Measurements from ENCODE around the gene SPIN1.

The SPIN1 gene

GRCh38 chr9:88426651-88427050, 38.4 kb downstream of the SPIN1 start:
- Histone ChIP-seq H3K9ac (ENCODE audit: low read depth in 1 of 2, low read length in 2 of 2) (no peak overlapping the region), H3K27ac (ENCODE audit: low read depth in 2 of 2, low read length in 2 of 2) (no peak overlapping the region), H3K36me3 (ENCODE audit: control insufficient read depth in 2 of 2, insufficient read depth in 2 of 2, low read length in 2 of 2) (peaks cover 0 to 5% of the 10 kb centered on the region in 2 donors), H3K4me1 (ENCODE audit: control insufficient read depth in 2 of 2, insufficient read depth in 2 of 2, low read length in 2 of 2) (no peaks in the 10 kb centered on the region), H3K9me3 (ENCODE audit: control insufficient read depth in 2 of 2, low read length in 2 of 2) (no peaks in the 10 kb centered on the region), H3K27me3 (ENCODE audit: control insufficient read depth in 2 of 2, insufficient read depth in 2 of 2, low read length in 2 of 2) (no peaks in the 10 kb centered on the region), H3K4me3 (ENCODE audit: low read length in 2 of 2) (no peak overlapping the region)

GRCh38 chr9:88429595-88430430, 41.6 kb downstream of the SPIN1 start:
- no peaks in the 10 kb centered on the region for H3K27me3 ChIP-seq (ENCODE audit: control insufficient read depth in 2 of 2, insufficient read depth in 2 of 2, low read length in 2 of 2)
- no peaks in the 10 kb centered on the region for H3K9me3 ChIP-seq (ENCODE audit: control insufficient read depth in 2 of 2, low read length in 2 of 2)
- peaks cover 10% of the 10 kb centered on the region in 2 donors for H3K36me3 ChIP-seq (ENCODE audit: control insufficient read depth in 2 of 2, insufficient read depth in 2 of 2, low read length in 2 of 2)
- H3K4me1 ChIP-seq (ENCODE audit: control insufficient read depth in 2 of 2, insufficient read depth in 2 of 2, low read length in 2 of 2): no peaks in the 10 kb centered on the region
- no peak overlapping the region for H3K4me3 ChIP-seq (ENCODE audit: low read length in 2 of 2)
- no peak overlapping the region for H3K9ac ChIP-seq (ENCODE audit: low read depth in 1 of 2, low read length in 2 of 2)
- H3K27ac ChIP-seq (ENCODE audit: low read depth in 2 of 2, low read length in 2 of 2): no peak overlapping the region

GRCh38 chr9:88433583-88434255, 45.5 kb downstream of the SPIN1 start:
- Histone ChIP-seq H3K4me3 (ENCODE audit: low read length in 2 of 2) (no peak overlapping the region), H3K36me3 (ENCODE audit: control insufficient read depth in 2 of 2, insufficient read depth in 2 of 2, low read length in 2 of 2) (peaks cover 11 to 18% of the 10 kb centered on the region in 2 donors), H3K27me3 (ENCODE audit: control insufficient read depth in 2 of 2, insufficient read depth in 2 of 2, low read length in 2 of 2) (no peaks in the 10 kb centered on the region), H3K9ac (ENCODE audit: low read depth in 1 of 2, low read length in 2 of 2) (no peak overlapping the region), H3K27ac (ENCODE audit: low read depth in 2 of 2, low read length in 2 of 2) (no peak overlapping the region), H3K9me3 (ENCODE audit: control insufficient read depth in 2 of 2, low read length in 2 of 2) (no peaks in the 10 kb centered on the region), H3K4me1 (ENCODE audit: control insufficient read depth in 2 of 2, insufficient read depth in 2 of 2, low read length in 2 of 2) (peaks cover 4 to 9% of the 10 kb centered on the region in 2 donors)

GRCh38 chr9:88435336-88435735, 47.1 kb downstream of the SPIN1 start:
- peak overlapping the region in 1 of 2 donors; percentile 7 for H3K4me3 ChIP-seq (ENCODE audit: low read length in 2 of 2)
- peak overlapping the region in 1 of 2 donors; percentile 2 for H3K27ac ChIP-seq (ENCODE audit: low read depth in 2 of 2, low read length in 2 of 2)
- peaks cover 4 to 9% of the 10 kb centered on the region in 2 donors for H3K4me1 ChIP-seq (ENCODE audit: control insufficient read depth in 2 of 2, insufficient read depth in 2 of 2, low read length in 2 of 2)
- H3K9ac ChIP-seq (ENCODE audit: low read depth in 1 of 2, low read length in 2 of 2): no peak overlapping the region
- H3K9me3 ChIP-seq (ENCODE audit: control insufficient read depth in 2 of 2, low read length in 2 of 2): no peaks in the 10 kb centered on the region
- no peaks in the 10 kb centered on the region for H3K27me3 ChIP-seq (ENCODE audit: control insufficient read depth in 2 of 2, insufficient read depth in 2 of 2, low read length in 2 of 2)
- H3K36me3 ChIP-seq (ENCODE audit: control insufficient read depth in 2 of 2, insufficient read depth in 2 of 2, low read length in 2 of 2): peaks cover 11 to 15% of the 10 kb centered on the region in 2 donors

DNA sequence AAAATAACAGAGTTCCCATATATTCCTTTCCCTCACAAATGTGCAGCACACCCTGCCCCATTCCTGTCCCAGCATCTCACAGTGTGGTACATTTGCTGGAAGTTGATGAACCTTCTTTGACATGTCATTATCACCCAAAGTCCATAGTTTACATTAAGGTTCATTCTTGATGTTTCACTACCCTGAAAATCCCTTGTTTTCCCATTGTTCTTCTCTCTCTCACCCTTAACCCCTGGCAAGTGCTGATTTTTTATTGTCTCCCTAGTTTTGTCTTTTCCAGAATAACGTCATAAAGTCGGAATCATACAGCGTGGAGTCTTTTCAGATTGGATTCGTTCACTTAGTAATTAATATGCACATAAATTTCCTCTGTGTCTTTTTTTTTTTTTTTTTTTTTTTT, 48.1 kb downstream of the SPIN1 start:
- H3K9ac ChIP-seq (ENCODE audit: low read depth in 1 of 2, low read length in 2 of 2): no peak overlapping the region
- H3K27me3 ChIP-seq (ENCODE audit: control insufficient read depth in 2 of 2, insufficient read depth in 2 of 2, low read length in 2 of 2): no peaks in the 10 kb centered on the region
- H3K36me3 ChIP-seq (ENCODE audit: control insufficient read depth in 2 of 2, insufficient read depth in 2 of 2, low read length in 2 of 2): peaks cover 11 to 15% of the 10 kb centered on the region in 2 donors
- H3K4me1 ChIP-seq (ENCODE audit: control insufficient read depth in 2 of 2, insufficient read depth in 2 of 2, low read length in 2 of 2): peaks cover 4 to 9% of the 10 kb centered on the region in 2 donors
- no peaks in the 10 kb centered on the region for H3K9me3 ChIP-seq (ENCODE audit: control insufficient read depth in 2 of 2, low read length in 2 of 2)
- H3K4me3 ChIP-seq (ENCODE audit: low read length in 2 of 2): no peak overlapping the region
- H3K27ac ChIP-seq (ENCODE audit: low read depth in 2 of 2, low read length in 2 of 2): peak overlapping the region in 1 of 2 donors; percentile 37

DNA sequence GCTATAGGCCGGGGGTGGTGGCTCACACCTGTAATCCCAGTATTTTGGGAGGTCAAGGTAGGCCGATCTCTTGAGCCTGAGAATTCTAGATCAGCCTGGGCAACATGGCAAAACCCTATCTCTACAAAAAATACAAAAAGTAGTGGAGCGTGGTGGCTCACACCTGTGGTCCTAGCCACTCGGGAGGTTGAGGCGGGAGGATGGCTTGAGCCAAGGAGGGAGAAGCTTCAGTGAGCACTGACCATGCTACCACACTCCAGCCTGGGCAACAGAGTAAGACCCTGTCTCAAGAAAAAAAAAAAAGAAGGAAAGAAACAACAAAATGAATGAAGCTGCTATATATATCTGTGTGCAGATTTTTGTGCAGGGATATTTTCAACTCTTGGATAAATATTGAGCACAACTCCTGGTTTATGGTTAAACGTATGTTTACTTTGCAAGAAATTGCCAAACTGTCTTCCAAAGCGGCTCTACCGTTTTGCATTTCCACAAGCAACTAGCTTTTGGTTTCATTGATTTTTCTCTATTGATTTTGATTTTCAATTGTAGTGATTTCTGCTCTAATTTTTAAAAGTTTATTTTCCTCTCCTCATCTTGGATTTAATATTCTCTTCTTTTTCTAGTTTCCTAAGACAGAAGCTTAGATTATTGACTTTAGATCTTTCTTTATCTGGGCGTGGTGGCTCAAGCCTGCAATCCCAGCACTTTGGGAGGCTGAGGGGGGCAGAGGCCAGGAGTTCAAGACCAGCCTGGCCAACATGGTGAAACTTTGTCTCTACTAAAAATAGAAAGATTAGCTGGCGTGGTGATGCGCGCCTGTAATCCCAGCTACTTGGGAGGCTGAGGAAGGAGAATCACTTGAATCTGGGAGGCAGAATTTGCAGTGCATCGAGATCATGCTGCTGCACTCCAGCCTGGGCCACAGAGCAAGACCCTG, 49.2 kb downstream of the SPIN1 start:
- H3K9ac ChIP-seq (ENCODE audit: low read depth in 1 of 2, low read length in 2 of 2): no peak overlapping the region
- peaks cover 11 to 13% of the 10 kb centered on the region in 2 donors for H3K36me3 ChIP-seq (ENCODE audit: control insufficient read depth in 2 of 2, insufficient read depth in 2 of 2, low read length in 2 of 2)
- H3K27me3 ChIP-seq (ENCODE audit: control insufficient read depth in 2 of 2, insufficient read depth in 2 of 2, low read length in 2 of 2): no peaks in the 10 kb centered on the region
- H3K4me3 ChIP-seq (ENCODE audit: low read length in 2 of 2): no peak overlapping the region
- H3K9me3 ChIP-seq (ENCODE audit: control insufficient read depth in 2 of 2, low read length in 2 of 2): no peaks in the 10 kb centered on the region
- H3K27ac ChIP-seq (ENCODE audit: low read depth in 2 of 2, low read length in 2 of 2): no peak overlapping the region
- peaks cover 4 to 9% of the 10 kb centered on the region in 2 donors for H3K4me1 ChIP-seq (ENCODE audit: control insufficient read depth in 2 of 2, insufficient read depth in 2 of 2, low read length in 2 of 2)

- Histone ChIP-seq H3K36me3 (ENCODE audit: control insufficient read depth in 2 of 2, insufficient read depth in 2 of 2, low read length in 2 of 2) (peaks cover 6 to 8% of the 10 kb centered on the region in 2 donors), H3K27me3 (ENCODE audit: control insufficient read depth in 2 of 2, insufficient read depth in 2 of 2, low read length in 2 of 2) (no peaks in the 10 kb centered on the region), H3K9me3 (ENCODE audit: control insufficient read depth in 2 of 2, low read length in 2 of 2) (no peaks in the 10 kb centered on the region), H3K9ac (ENCODE audit: low read depth in 1 of 2, low read length in 2 of 2) (no peak overlapping the region), H3K4me3 (ENCODE audit: low read length in 2 of 2) (no peak overlapping the region), H3K4me1 (ENCODE audit: control insufficient read depth in 2 of 2, insufficient read depth in 2 of 2, low read length in 2 of 2) (peaks cover 4 to 9% of the 10 kb centered on the region in 2 donors), H3K27ac (ENCODE audit: low read depth in 2 of 2, low read length in 2 of 2) (no peak overlapping the region)
These were observed 50.6 kb downstream of the SPIN1 start for GRCh38 chr9:88438811-88439210.

GRCh38 chr9:88441301-88442007, 53.2 kb downstream of the SPIN1 start:
- Histone ChIP-seq H3K36me3 (ENCODE audit: control insufficient read depth in 2 of 2, insufficient read depth in 2 of 2, low read length in 2 of 2) (peaks cover 0 to 1% of the 10 kb centered on the region in 2 donors), H3K4me1 (ENCODE audit: control insufficient read depth in 2 of 2, insufficient read depth in 2 of 2, low read length in 2 of 2) (peaks cover under 1 to 1% of the 10 kb centered on the region in 2 donors), H3K4me3 (ENCODE audit: low read length in 2 of 2) (no peak overlapping the region), H3K9ac (ENCODE audit: low read depth in 1 of 2, low read length in 2 of 2) (no peak overlapping the region), H3K27ac (ENCODE audit: low read depth in 2 of 2, low read length in 2 of 2) (no peak overlapping the region), H3K27me3 (ENCODE audit: control insufficient read depth in 2 of 2, insufficient read depth in 2 of 2, low read length in 2 of 2) (no peaks in the 10 kb centered on the region), H3K9me3 (ENCODE audit: control insufficient read depth in 2 of 2, low read length in 2 of 2) (no peaks in the 10 kb centered on the region)

GRCh38 chr9:88443480-88444113, 55.4 kb downstream of the SPIN1 start:
- H3K4me1 ChIP-seq (ENCODE audit: control insufficient read depth in 2 of 2, insufficient read depth in 2 of 2, low read length in 2 of 2): no peaks in the 10 kb centered on the region
- H3K4me3 ChIP-seq (ENCODE audit: low read length in 2 of 2): no peak overlapping the region
- H3K9ac ChIP-seq (ENCODE audit: low read depth in 1 of 2, low read length in 2 of 2): no peak overlapping the region
- H3K27ac ChIP-seq (ENCODE audit: low read depth in 2 of 2, low read length in 2 of 2): no peak overlapping the region
- no peaks in the 10 kb centered on the region for H3K36me3 ChIP-seq (ENCODE audit: control insufficient read depth in 2 of 2, insufficient read depth in 2 of 2, low read length in 2 of 2)
- H3K27me3 ChIP-seq (ENCODE audit: control insufficient read depth in 2 of 2, insufficient read depth in 2 of 2, low read length in 2 of 2): no peaks in the 10 kb centered on the region
- H3K9me3 ChIP-seq (ENCODE audit: control insufficient read depth in 2 of 2, low read length in 2 of 2): no peaks in the 10 kb centered on the region

Measured in mucosa of rectum (tissue), 2 donors.